GM21360 (cell line): Measurements from ENCODE around the gene DLG2.
"Not testable (repeated sequence)": the region's sequence is repeated elsewhere in the genome, so short reads cannot be mapped to it uniquely, and the experiment has no call there.

Source experiments
- ATAC-seq: cut with Tn5 transposase; IDR thresholded peaks from one replicate; pipeline ENCODE4 v1.9.1; 2021; ENCODE audit warnings: mild to moderate bottlenecking, moderate library complexity; ENCODE audit not compliant: unreplicated experiment

The DLG2 gene

DNA sequence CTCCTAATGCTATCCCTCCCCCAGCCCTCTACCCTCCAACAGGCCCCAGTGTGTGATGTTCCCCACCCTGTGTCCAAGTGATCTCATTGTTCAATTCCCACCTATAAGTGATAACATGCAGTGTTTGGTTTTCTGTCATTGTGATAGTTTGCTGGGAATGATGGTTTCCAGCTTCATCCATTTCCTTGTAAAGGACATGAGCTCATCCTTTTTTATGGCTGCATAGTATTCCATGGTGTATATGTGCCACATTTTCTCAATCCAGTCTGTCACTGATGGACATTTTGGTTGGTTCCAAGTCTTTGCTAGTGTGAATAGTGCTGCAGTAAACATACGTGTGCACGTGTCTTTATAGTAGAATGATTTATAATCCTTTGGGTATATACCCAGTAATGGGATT lies 277.6 kb downstream of the DLG2 start:
- ATAC-seq, result not testable (repeated sequence)

DNA sequence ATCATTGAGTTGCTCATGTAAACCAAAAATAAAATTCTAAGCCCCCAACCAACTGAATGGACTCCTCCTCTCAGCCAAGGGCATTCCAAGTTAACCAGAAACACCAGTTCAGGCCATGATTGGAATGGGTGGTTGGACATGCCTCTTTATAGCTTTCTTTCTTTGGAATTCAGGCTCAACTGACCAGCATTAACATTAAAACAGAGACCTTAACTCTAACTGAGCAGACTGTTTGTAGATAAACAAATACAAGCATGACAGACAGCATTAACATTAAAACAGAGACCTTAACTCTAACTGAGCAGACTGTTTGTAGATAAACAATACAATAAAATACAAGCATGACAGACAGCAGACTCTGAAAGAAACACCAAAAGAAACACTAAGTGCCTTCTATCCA lies 278.2 kb downstream of the DLG2 start:
- no peak for ATAC-seq

- no peak for ATAC-seq
These were observed 279.9 kb downstream of the DLG2 start for GRCh38 chr11:85347291-85347690.

DNA sequence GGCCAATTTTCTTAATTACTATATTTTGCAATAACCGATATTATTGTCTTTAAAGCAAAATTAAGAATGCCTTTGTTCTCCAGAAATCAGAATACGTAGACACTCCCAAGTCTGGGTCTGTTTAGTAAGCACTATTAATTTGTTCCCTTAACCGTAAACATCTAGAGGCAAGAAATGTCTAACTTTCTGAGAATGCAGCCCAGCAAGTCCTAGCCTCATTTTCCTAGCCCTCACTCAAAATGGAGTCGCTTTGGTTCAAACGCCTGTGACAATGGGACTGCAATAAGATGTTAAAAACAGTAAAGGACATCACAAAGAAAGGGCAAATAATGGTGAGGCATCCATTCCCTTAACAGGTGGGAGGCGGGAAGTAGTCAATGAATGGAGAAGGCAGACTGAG lies 280.7 kb downstream of the DLG2 start:
- no peak for ATAC-seq

DNA sequence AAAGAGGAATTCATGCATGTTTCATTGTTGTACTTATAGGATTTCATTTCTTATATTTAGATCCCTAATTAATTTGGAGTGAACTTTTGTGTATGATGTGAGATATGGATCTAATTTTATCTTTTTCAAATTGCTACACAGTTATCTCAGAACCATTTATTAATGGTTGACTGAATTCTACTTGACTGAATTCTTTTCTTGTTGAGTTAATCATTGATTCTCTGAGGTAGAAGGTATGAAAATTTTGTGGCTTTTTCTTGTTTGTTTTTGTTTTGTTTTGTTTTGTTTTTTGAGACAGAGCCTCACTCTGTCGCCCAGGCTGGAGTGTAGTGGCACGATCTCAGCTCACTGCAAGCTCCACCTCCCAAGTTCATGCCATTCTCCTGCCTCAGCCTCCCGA lies 286.3 kb downstream of the DLG2 start:
- not testable (repeated sequence) for ATAC-seq

GRCh38 chr11:85318573-85318972 lies 308.6 kb downstream of the DLG2 start:
- no peak for ATAC-seq

- peak; percentile 99 for ATAC-seq
These were observed 310.2 kb downstream of the DLG2 start for GRCh38 chr11:85316967-85317366.

GRCh38 chr11:85313741-85314140 lies 313.4 kb downstream of the DLG2 start:
- no peak for ATAC-seq

- ATAC-seq, result no peak
These were observed 316.7 kb downstream of the DLG2 start for GRCh38 chr11:85310479-85310878.

- ATAC-seq, result no peak
These were observed 319.8 kb downstream of the DLG2 start for GRCh38 chr11:85307366-85307765.

DNA sequence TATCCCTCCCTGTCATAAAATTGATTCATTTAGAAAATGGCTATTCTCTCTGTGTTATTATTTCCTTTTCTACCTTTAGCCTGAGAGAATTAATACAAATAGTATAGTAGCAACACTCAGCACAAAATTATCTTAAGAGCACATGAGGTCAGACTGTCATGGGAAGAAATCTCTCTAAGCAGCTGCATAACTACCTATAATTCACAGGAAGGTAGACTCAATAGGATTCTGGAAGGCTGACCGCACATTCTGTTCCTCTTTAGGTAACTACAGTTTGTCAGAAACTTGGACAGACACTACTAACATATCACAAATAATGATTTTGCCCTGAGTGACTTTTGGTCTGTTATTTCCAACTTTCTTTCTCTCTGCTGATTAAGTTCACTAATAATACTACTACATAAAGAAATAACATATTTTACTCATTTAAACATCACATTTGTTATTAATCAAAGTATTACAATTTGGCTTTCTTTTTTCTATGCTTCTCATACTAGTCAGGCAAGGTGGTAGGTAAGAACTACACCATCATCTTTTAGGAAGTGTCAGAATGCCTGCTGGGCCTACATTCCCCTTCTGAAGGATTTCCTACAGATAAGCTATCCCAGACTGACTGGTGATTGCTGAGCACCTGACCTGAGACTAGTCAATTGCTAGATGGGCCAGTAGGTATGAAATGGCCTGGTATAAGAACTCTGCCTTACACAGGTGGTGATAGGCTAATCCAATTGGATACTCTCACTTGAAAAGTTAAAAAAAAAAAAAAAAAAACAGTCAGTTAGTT lies 325.1 kb downstream of the DLG2 start:
- ATAC-seq, result no peak

GRCh38 chr11:85299258-85299942 lies 327.7 kb downstream of the DLG2 start:
- no peak for ATAC-seq

GRCh38 chr11:85295694-85296271 lies 331.4 kb downstream of the DLG2 start:
- no peak for ATAC-seq

GRCh38 chr11:85281550-85281949 lies 345.6 kb downstream of the DLG2 start:
- no peak for ATAC-seq

GRCh38 chr11:85279267-85279666 lies 347.9 kb downstream of the DLG2 start:
- ATAC-seq, result no peak

- ATAC-seq, result no peak
These were observed 349.5 kb downstream of the DLG2 start for GRCh38 chr11:85277693-85278092.

- no peak for ATAC-seq
These were observed 350.8 kb downstream of the DLG2 start for GRCh38 chr11:85276332-85276731.

DNA sequence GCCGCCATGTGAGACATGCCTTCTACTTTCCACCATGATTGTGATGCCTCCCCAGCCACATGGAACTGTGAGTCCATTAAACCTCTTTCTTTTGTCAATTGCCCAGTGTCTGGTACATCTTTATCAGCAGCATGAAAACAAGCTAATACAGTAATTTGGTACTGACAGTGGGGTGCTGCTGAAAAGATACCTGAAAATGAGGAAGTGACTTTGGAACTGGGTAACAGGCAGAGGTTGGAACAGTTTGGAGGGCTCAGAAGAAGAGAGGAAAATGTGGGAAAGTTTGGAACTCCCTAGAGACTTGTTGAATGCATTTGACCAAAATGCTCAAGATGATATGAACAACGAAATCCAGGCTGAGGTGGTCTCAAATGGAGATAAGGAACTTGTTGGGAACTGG lies 356.8 kb downstream of the DLG2 start:
- ATAC-seq, result not testable (repeated sequence)

- ATAC-seq, result no peak
These were observed 358.0 kb downstream of the DLG2 start for GRCh38 chr11:85269109-85269508.

DNA sequence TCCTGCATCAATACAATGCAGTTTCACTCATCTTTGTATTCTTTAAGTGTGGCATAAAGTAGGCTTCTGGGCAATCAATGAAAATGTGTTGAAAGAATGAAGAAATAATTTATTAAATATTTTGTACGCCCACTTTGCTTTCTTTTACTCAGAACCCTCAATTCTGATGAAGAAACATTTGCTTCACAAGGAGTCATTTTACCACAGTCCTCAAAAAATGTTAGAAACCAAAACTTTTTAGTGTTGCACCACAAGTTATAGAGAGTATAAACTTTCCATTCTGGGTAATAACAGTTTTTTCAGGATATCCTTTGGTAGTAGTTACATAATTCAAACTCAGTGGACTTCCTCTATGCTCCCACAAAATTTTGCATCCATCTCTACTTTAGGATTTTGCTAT lies 360.5 kb downstream of the DLG2 start:
- ATAC-seq, result no peak

DNA sequence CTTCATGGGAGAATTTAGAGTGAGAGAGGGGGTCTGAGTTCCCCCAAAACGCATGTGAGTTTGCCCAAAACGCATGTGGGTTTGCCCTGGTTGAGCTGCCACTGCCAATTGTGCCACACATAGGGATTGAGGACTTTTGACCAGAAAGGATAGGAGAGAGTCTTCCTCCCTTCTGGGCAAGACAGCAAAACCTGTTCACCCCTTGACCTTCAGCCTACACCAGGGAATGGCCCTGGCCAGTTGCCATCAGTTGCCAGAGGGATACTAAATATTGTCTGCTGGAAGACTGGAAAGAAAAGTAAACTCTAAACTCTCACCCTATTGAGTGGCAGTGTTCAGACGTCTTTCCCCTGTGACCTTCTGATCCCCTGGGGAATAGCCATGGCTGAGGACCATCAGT lies 363.8 kb downstream of the DLG2 start:
- ATAC-seq, result no peak

GRCh38 chr11:85257837-85258236 lies 369.3 kb downstream of the DLG2 start:
- ATAC-seq, result no peak
